ENCODE measurements around the gene BARX2. TPM values are rescaled to one million over a fixed set of nuclear protein-coding genes. Genes with fewer than 3 reads are reported as not detected.
A peak's percentile ranks its signal among the peaks of the same experiment; 100 is the strongest.
"Not testable (repeated sequence)": the region's sequence is repeated elsewhere in the genome, so short reads cannot be mapped to it uniquely, and the experiment has no call there.

The BARX2 gene, protein sequence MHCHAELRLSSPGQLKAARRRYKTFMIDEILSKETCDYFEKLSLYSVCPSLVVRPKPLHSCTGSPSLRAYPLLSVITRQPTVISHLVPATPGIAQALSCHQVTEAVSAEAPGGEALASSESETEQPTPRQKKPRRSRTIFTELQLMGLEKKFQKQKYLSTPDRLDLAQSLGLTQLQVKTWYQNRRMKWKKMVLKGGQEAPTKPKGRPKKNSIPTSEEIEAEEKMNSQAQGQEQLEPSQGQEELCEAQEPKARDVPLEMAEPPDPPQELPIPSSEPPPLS
- not detected for polyA plus RNA-seq

DNA sequence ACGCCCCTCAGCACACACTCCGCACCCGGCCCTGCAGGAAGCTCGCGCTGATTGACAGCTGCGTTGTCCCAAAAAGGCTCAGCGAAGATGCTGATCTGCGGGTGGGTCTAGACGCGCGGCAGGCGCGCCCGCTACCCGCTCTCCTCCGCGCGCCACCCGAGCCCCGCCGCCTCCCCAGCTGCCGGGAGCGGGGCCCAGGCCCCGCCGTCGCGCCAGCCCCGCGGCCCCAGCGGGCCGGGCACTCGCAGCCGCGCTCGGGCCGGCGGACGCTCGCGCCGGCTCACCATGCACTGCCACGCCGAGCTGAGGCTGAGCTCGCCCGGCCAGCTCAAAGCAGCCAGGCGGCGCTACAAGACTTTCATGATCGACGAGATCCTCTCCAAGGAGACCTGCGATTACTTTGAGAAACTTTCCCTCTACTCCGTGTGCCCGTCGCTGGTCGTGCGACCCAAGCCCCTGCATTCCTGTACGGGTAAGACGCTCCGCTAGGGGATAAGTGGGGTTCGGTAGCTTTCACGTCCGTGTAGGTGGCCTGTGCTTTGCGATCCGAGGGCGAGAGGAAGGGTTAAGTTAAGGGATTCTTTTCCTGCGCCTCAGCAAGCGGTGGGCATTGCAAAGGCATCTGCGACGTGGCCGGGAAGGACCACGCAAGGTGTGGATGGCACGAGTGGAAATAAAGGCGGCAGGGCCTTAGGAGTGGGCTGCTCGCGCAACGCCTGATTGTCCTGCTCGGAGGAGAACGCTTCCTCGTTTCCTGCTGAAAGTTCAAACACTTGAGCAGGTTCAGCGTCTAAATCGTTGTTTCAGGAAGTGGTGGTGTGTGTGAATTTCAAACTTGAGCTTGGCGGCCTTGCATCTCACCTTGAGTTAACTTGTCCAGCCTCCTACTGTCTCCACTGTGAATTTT is at the start of gene BARX2:
Gene BARX2 (plus strand): TSS at position 98 of the 907 bp plus-strand sequence. CDS start 188 bp downstream, at position 286.
- H3K4me3 Mint-ChIP-seq, result peak within 1 kb of the TSS in 3 of 4 donors; percentile 8 to 22 (median 10)
- peaks cover 2 to 5% (median 4%) of the 10 kb centered on the region in 3 donors for H3K4me1 Mint-ChIP-seq
- peaks cover 0 to 3% (median 0%) of the 10 kb centered on the region in 3 donors for H3K9me3 Mint-ChIP-seq
- H3K36me3 Mint-ChIP-seq, result no peaks in the 10 kb centered on the region
- H3K27me3 Mint-ChIP-seq, result peaks cover 63% of the 10 kb centered on the region
- H3K27ac Mint-ChIP-seq, result peak within 1 kb of the TSS in 1 of 3 donors; percentile 23

DNA sequence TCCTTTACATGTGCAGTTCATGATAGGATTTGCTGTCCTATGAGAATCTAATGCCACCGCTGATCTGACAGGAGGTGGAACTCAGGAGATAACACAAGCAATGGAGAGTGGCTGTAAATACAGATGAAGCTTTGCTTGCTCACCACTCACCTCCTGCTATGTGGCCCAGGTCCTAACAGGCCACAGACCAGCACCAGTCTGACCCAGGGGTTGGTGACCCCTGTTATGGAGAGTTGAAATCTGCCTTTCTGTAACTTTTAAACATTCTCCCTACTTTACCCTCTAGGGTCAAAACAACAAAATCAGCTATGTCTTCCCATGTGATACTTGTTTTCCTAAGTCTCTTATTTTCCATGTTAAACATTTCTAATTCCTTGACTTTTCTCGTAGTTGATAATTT is 48.7 kb upstream of the BARX2 start:
- H3K27me3 Mint-ChIP-seq, result peaks cover 5% of the 10 kb centered on the region
- H3K36me3 Mint-ChIP-seq, result peaks cover 2% of the 10 kb centered on the region
- H3K9me3 Mint-ChIP-seq, result no peaks in the 10 kb centered on the region
- H3K4me1 Mint-ChIP-seq, result no peaks in the 10 kb centered on the region
- H3K27ac Mint-ChIP-seq, result no peak overlapping the region
- H3K4me3 Mint-ChIP-seq, result no peak overlapping the region

DNA sequence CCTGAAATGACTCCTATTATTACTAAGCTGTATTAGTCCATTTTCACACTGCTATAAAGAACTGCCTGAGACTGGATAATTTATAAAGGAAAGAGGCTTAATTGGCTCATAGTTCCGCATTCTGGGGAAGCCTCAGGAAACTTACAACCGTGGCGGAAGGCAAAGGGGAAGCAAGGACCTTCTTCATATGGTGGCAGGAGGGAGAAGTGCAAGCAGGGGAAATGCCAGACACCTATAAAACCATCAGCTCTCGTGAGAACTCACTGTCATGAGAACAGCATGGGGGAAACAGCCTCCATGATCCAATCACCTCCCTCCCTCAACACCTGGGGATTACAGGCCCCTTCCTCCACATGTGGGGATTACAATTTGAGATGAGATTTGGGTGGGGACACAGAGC is 47.9 kb upstream of the BARX2 start:
- H3K4me3 Mint-ChIP-seq, H3K27ac Mint-ChIP-seq, H3K4me1 Mint-ChIP-seq, H3K9me3 Mint-ChIP-seq, H3K27me3 Mint-ChIP-seq, H3K36me3 Mint-ChIP-seq: not testable (repeated sequence)

DNA sequence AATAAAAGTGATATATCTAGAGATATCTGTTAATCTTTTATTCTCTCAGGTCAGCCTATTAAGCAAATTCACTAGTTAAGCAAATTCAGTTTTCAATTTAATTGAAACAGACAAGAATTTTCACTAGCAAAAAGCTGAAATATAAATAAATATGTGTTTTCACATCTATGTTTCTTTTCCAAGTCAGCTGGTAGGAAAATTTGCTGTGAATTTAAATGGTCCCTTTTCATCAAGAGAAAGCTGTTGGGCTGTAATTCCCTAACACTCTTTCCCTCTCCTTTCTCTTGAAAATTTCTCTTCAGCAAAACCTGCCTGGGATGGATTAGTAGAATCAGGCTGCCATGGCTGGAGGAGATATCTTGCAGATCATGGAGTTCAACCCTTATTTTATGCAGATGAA is 46.9 kb upstream of the BARX2 start:
- Mint-ChIP-seq H3K27me3 (peaks cover 2% of the 10 kb centered on the region), H3K9me3 (no peaks in the 10 kb centered on the region), H3K4me3 (no peak overlapping the region), H3K4me1 (no peaks in the 10 kb centered on the region), H3K27ac (no peak overlapping the region), H3K36me3 (peaks cover 2% of the 10 kb centered on the region)

DNA sequence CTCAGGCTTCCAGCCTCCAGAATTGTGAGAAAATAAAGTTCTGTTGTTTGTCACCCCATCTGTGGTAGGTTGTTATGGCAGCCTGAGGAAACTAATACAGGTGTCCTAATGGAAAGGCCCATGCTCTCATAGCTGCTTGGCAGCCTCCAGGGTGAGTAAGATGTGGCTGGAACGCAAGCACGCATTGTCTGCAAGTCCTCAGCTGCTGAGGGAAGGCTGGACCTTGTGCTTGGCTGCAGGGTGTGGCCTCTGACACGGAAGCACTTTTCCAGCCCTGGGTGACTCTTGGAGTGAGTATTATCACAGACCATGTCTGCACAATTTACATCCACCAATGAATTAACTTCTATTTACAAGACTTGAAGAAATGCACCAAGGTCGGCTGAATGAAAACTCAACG is 44.4 kb upstream of the BARX2 start:
- Mint-ChIP-seq H3K9me3 (peaks cover 0 to 3% (median 0%) of the 10 kb centered on the region in 3 donors), H3K27me3 (no peaks in the 10 kb centered on the region), H3K27ac (no peak overlapping the region), H3K4me1 (no peaks in the 10 kb centered on the region), H3K36me3 (no peaks in the 10 kb centered on the region), H3K4me3 (no peak overlapping the region)

DNA sequence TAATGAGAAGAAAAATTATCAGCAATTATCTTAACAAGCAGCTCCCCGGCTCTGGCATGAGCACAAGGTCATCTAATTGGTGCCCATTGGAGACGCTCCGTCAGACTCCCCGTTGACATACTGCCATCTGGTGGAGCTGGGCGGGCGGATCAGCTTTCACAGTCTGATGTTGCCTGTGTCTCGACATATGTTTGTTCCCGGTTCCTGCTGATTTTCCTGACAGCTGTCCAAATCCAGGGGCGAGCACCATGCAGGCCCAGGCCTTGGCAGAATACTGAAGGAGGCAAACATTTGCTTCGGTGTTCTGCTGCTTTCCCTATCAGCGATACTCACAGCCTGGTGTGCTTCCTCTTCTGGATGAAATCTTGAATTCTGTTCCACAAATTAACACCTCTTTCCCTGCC is 43.8 kb upstream of the BARX2 start:
- no peaks in the 10 kb centered on the region for H3K27me3 Mint-ChIP-seq
- H3K4me1 Mint-ChIP-seq, result no peaks in the 10 kb centered on the region
- no peak overlapping the region for H3K4me3 Mint-ChIP-seq
- H3K9me3 Mint-ChIP-seq, result peaks cover 0 to 3% (median 0%) of the 10 kb centered on the region in 3 donors
- H3K27ac Mint-ChIP-seq, result no peak overlapping the region
- no peaks in the 10 kb centered on the region for H3K36me3 Mint-ChIP-seq

DNA sequence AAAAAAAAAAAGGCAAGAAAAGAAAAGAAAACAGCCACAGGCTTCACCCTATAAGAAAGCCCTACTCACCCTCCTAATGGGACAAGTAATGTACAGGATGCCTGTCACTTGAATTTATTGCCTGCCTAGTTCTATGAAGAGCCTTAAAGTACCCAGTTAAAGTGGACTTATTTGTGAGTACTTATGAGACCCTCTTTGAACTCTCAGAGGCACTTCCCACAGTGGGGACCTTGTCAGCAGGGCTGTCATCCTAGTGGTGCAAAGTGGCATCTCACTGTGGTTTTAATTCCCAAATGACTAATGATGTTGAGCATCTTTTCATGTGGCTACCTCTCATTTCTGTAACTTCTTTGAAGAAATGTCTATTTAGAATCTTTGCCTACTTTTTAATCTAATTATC is 41.8 kb upstream of the BARX2 start:
- Mint-ChIP-seq H3K36me3 (no peaks in the 10 kb centered on the region), H3K27me3 (no peaks in the 10 kb centered on the region), H3K4me1 (no peaks in the 10 kb centered on the region), H3K27ac (no peak overlapping the region), H3K4me3 (no peak overlapping the region), H3K9me3 (peaks cover 0 to 3% (median 0%) of the 10 kb centered on the region in 3 donors)

DNA sequence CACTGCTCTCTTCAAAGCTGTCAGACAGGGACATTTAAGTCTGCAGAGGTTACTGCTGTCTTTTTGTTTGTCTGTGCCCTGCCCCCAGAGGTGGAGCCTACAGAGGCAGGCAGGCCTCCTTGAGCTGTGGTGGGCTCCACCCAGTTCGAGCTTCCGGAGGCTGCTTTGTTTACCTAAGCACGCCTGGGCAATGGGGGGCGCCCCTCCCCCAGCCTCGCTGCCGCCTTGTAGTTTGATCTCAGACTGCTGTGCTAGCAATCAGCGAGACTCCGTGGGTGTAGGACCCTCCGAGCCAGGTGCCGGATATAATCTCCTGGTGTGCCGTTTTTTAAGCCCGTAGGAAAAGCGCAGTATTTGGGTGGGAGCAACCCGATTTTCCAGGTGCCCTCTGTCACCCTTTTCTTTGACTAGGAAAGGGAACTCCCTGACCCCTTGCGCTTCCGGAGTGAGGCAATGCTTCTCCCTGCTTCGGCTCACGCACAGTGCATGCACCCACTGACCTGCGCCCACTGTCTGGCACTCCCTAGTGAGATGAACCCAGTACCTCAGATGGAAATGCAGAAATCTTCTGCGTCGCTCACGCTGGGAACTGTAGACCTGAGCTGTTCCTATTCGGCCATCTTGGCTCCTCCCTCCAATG is 31.2 kb upstream of the BARX2 start:
- H3K27ac Mint-ChIP-seq, H3K4me1 Mint-ChIP-seq, H3K4me3 Mint-ChIP-seq, H3K9me3 Mint-ChIP-seq, H3K36me3 Mint-ChIP-seq, H3K27me3 Mint-ChIP-seq: not testable (repeated sequence)

DNA sequence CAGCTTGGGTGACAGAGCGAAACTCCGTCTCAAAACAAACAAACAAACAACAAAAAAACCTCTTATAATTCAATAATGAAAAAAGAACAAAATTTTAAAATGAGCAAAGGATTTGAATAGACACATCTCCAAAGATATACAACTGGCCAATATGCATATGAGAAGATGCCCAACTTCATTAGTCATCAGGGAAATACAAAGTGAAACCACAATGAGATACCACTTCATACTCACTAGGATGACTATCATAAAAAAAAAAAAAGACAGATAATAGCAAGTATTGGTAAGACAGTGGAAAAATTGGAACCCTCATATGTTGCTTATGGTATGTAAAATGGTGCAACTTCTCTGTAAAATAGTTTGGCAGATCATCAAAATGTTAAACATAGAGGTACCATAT is 28.7 kb upstream of the BARX2 start:
- Mint-ChIP-seq H3K36me3 (no peaks in the 10 kb centered on the region), H3K4me1 (no peaks in the 10 kb centered on the region), H3K9me3 (peaks cover 3 to 7% (median 3%) of the 10 kb centered on the region in 3 donors), H3K27me3 (no peaks in the 10 kb centered on the region), H3K4me3 (no peak overlapping the region), H3K27ac (no peak overlapping the region)

DNA sequence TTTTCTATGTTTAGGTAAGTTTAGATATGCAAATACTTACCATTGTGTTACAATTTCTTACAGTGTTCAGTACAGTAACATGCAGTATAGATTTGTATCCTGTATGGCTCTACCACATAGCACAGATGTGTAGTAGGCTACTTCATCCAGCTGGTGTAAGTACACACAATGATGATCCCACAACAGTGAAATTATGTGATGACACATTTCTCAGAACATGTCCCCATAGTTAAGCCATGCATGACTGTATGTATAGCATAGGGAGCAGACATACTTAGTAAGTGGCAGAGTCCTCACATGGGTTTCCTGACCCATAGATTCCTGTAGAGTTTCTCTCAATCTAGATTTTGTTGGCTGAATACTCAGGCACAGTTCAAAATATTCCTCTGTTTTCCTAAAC is 26.8 kb upstream of the BARX2 start:
- Mint-ChIP-seq H3K27me3 (no peaks in the 10 kb centered on the region), H3K36me3 (no peaks in the 10 kb centered on the region), H3K4me1 (no peaks in the 10 kb centered on the region), H3K4me3 (no peak overlapping the region), H3K9me3 (peaks cover 3 to 7% (median 3%) of the 10 kb centered on the region in 3 donors), H3K27ac (no peak overlapping the region)

DNA sequence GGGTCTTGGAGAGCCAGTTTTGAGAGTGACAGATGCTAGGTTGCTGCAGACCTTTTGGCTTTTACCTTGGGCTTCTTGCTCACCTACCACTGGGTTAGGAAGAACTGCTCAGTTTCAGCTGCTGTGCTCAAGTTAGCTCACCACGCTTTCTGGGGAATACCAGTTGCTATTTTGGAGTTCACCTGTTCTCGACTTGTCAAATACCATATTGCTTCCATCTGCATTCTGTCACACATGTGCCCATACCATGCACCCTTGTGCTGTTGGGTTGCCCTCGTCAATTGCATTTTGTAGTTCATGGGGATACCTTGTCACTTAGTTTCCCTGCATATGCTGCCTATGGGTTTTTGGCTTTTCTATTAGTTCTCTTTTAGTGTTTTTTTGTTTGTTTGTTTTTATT is 23.0 kb upstream of the BARX2 start:
- no peaks in the 10 kb centered on the region for H3K36me3 Mint-ChIP-seq
- no peaks in the 10 kb centered on the region for H3K27me3 Mint-ChIP-seq
- no peaks in the 10 kb centered on the region for H3K4me1 Mint-ChIP-seq
- H3K27ac Mint-ChIP-seq, result no peak overlapping the region
- H3K4me3 Mint-ChIP-seq, result no peak overlapping the region
- H3K9me3 Mint-ChIP-seq, result no peaks in the 10 kb centered on the region

DNA sequence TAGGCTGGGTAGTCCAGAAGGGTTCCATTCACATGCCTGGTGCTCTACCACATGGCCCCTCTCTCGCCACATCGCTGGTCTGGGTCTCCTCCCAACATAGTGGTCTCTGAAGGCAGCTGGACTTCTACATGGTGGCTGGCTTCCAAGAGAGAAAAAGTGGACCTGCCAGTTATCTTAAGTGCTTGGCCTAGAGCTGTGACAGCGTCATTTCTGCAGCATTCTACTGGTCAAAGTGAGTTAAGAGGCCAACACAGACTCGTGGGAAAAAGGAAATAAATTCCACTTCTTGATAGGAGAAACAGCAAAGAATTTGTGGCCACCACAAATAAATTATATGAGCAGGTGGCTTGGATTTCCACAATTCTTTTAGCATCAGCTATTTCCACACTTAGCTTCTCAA is 21.0 kb upstream of the BARX2 start:
- peaks cover 0 to 5% (median 2%) of the 10 kb centered on the region in 3 donors for H3K9me3 Mint-ChIP-seq
- no peak overlapping the region for H3K4me3 Mint-ChIP-seq
- H3K27ac Mint-ChIP-seq, result no peak overlapping the region
- H3K4me1 Mint-ChIP-seq, result no peaks in the 10 kb centered on the region
- no peaks in the 10 kb centered on the region for H3K27me3 Mint-ChIP-seq
- no peaks in the 10 kb centered on the region for H3K36me3 Mint-ChIP-seq

DNA sequence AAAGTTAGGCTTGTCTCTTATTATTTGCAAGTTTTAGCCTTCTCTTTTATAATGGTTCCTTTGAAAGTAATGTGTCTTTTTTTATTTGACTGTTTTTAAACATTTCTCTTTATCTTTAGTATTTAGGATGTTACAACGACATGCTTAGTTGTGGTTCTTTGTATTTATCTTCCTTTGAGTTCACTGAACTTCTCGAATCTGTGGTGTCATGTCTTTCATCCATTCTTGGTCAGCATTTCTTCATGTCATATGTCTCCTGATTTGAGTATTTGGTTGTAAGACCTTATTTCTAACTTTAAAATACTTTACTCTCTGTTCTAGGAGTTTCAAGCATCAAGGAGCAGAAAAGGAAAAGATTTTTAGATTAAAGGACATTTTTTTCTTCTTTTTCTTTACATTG is 15.9 kb upstream of the BARX2 start:
- H3K27me3 Mint-ChIP-seq, result no peaks in the 10 kb centered on the region
- H3K4me1 Mint-ChIP-seq, result no peaks in the 10 kb centered on the region
- H3K27ac Mint-ChIP-seq, result no peak overlapping the region
- peaks cover 3 to 5% (median 4%) of the 10 kb centered on the region in 3 donors for H3K9me3 Mint-ChIP-seq
- no peaks in the 10 kb centered on the region for H3K36me3 Mint-ChIP-seq
- no peak overlapping the region for H3K4me3 Mint-ChIP-seq

DNA sequence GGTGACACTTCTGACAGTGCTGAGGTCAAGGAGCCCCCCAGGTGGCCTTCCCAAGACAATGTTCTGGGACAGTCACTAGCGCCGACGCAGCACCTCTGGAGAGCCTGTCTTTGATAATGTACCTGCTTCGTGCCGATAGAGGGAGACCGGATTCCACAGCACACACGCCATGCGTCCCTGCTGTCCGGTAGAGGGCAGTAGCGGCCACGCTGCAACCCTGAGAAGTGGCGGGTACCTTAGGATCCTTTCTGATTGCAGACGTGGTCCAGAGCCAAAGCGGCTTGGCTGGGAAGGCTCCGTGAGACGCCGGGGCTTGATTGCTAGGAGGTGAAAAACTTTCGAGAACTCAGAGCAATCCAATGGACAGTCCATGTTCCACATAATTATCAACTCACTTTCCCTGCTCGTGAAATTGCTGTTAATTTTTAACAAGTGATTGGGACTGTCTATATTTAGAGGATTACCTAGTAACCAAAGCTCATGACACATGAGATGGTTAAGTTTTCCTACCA is 11.4 kb upstream of the BARX2 start:
- Mint-ChIP-seq H3K27me3 (peaks cover 10% of the 10 kb centered on the region), H3K27ac (no peak overlapping the region), H3K4me3 (no peak overlapping the region), H3K36me3 (no peaks in the 10 kb centered on the region), H3K9me3 (peaks cover 3 to 5% (median 4%) of the 10 kb centered on the region in 3 donors), H3K4me1 (no peaks in the 10 kb centered on the region)

DNA sequence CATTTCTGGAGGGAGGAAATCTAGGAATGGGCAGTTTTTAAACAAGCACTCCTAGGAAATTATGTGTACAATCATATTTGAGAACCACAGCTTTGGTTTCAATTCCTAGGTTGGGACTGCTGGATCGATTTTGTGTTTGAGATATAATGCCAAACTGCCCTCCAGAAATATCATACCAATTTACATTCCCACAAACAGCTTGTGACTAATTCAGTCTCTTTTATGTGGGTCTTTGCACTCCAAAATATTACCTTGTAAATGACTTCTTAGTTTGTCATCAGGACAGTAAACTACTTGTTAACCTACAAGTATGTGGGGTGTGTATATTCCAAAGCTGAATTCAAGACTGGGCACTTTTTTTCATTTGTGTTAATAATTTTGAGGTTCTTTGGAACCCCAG is 9.8 kb upstream of the BARX2 start:
- no peaks in the 10 kb centered on the region for H3K4me1 Mint-ChIP-seq
- peaks cover 15% of the 10 kb centered on the region for H3K27me3 Mint-ChIP-seq
- H3K9me3 Mint-ChIP-seq, result no peaks in the 10 kb centered on the region
- H3K36me3 Mint-ChIP-seq, result no peaks in the 10 kb centered on the region
- H3K27ac Mint-ChIP-seq, result no peak overlapping the region
- H3K4me3 Mint-ChIP-seq, result no peak overlapping the region

Measured in IgD-negative memory B cell (primary cell).